ENCODE results near the gene MORN1. TPM values are rescaled to one million over a fixed set of nuclear protein-coding genes. Genes with fewer than 3 reads are reported as not detected.

Gene MORN1
- total and polyA plus RNA-seq, 2 experiments from 2014 or later = 4.8 to 11.1 TPM

DNA sequence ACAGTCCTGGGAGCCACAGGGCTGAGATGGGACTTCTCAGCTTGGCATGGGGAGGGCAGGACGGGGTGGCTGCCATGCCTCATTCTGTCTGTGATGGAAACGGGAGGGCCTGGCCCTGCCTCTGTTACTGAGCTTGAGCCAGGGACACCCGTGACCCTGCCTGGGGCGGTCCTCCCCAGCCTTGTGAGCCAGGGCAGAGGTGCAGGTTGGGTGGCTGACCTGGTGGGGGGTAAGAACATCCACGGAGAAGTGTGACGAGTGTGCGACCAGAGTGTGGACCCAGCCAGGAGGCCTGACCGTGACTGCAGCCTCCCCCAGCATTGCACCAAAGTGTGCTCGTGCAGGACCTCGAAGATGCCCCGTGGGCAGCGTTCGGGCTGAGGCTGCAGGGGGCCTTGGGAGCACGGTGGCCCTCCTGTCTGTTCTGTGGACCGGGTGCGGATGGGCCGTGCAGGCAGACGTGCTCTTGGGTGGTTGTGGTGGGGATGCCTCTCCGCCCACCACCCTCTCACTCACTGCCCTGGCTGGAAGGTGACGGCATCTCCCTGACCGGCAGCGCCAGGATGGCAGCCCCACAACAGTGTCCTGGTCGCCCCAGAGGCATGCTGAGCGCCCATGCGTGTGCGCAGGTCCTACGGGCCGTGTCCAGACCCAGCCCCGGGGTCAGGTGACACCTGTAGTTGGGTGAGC, 117.8 kb downstream of the MORN1 start:
- Histone ChIP-seq H2AFZ (no peak overlapping the region), H3K27me3 (ENCODE audit: insufficient read depth) (no peaks in the 10 kb centered on the region), H4K20me1 (replicated peaks; ENCODE audit: insufficient read depth) (peaks cover 35% of the 10 kb centered on the region), H3K27ac (ENCODE audit: low read depth) (no peak overlapping the region), H3K4me3 (no peak overlapping the region), H3F3A (replicated peaks; ENCODE audit: low read depth) (0 out of 2 replicates have a peak, but pooled peaks cover 23% of the 10 kb centered on the region), H3K36me3 (ENCODE audit: insufficient read depth) (no peaks in the 10 kb centered on the region; the same call in 1 of the 2 replicates), H3K4me2 (no peak overlapping the region), H3K4me1 (ENCODE audit: insufficient read depth) (peaks cover 53% of the 10 kb centered on the region), H3K9me2 (ENCODE audit: insufficient read depth) (no peaks in the 10 kb centered on the region), H3K79me2 (replicated peaks; ENCODE audit: insufficient read depth) (peaks cover 96% of the 10 kb centered on the region)
- TF ChIP-seq, protein P1, sequence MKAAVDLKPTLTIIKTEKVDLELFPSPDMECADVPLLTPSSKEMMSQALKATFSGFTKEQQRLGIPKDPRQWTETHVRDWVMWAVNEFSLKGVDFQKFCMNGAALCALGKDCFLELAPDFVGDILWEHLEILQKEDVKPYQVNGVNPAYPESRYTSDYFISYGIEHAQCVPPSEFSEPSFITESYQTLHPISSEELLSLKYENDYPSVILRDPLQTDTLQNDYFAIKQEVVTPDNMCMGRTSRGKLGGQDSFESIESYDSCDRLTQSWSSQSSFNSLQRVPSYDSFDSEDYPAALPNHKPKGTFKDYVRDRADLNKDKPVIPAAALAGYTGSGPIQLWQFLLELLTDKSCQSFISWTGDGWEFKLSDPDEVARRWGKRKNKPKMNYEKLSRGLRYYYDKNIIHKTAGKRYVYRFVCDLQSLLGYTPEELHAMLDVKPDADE (IDR thresholded peaks at IDR 0.05) = no peak
- TF ChIP-seq, protein P2, sequence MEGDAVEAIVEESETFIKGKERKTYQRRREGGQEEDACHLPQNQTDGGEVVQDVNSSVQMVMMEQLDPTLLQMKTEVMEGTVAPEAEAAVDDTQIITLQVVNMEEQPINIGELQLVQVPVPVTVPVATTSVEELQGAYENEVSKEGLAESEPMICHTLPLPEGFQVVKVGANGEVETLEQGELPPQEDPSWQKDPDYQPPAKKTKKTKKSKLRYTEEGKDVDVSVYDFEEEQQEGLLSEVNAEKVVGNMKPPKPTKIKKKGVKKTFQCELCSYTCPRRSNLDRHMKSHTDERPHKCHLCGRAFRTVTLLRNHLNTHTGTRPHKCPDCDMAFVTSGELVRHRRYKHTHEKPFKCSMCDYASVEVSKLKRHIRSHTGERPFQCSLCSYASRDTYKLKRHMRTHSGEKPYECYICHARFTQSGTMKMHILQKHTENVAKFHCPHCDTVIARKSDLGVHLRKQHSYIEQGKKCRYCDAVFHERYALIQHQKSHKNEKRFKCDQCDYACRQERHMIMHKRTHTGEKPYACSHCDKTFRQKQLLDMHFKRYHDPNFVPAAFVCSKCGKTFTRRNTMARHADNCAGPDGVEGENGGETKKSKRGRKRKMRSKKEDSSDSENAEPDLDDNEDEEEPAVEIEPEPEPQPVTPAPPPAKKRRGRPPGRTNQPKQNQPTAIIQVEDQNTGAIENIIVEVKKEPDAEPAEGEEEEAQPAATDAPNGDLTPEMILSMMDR (conservative IDR thresholded peaks at IDR 0.05; ENCODE audit: low read depth in 2 of 2) = no peak
- TF ChIP-seq ZNF331 (CRISPR knock-in tag; IDR thresholded peaks at IDR 0.05; ENCODE audit: low read depth) (no peak), CREB1 (CRISPR knock-in tag; IDR thresholded peaks at IDR 0.05; ENCODE audit: low read depth) (no peak), POLR2AphosphoS5 (IDR thresholded peaks at IDR 0.05; ENCODE audit: low read depth) (no peak), JUNB (IDR thresholded peaks at IDR 0.05; ENCODE audit: unreplicated experiment) (no peak), EZH2 (IDR thresholded peaks at IDR 0.05; ENCODE audit: low read depth, unreplicated experiment) (no peak), EZH2phosphoT487 (IDR thresholded peaks at IDR 0.05; ENCODE audit: unreplicated experiment) (no peak), ZNF114 (CRISPR knock-in tag; IDR thresholded peaks at IDR 0.05) (no peak), STAT1 (IDR thresholded peaks at IDR 0.05; ENCODE audit: unreplicated experiment) (no peak), NANOG (IDR thresholded peaks at IDR 0.05; ENCODE audit: borderline replicate concordance) (no peak)
- TF ChIP-seq, protein P3, sequence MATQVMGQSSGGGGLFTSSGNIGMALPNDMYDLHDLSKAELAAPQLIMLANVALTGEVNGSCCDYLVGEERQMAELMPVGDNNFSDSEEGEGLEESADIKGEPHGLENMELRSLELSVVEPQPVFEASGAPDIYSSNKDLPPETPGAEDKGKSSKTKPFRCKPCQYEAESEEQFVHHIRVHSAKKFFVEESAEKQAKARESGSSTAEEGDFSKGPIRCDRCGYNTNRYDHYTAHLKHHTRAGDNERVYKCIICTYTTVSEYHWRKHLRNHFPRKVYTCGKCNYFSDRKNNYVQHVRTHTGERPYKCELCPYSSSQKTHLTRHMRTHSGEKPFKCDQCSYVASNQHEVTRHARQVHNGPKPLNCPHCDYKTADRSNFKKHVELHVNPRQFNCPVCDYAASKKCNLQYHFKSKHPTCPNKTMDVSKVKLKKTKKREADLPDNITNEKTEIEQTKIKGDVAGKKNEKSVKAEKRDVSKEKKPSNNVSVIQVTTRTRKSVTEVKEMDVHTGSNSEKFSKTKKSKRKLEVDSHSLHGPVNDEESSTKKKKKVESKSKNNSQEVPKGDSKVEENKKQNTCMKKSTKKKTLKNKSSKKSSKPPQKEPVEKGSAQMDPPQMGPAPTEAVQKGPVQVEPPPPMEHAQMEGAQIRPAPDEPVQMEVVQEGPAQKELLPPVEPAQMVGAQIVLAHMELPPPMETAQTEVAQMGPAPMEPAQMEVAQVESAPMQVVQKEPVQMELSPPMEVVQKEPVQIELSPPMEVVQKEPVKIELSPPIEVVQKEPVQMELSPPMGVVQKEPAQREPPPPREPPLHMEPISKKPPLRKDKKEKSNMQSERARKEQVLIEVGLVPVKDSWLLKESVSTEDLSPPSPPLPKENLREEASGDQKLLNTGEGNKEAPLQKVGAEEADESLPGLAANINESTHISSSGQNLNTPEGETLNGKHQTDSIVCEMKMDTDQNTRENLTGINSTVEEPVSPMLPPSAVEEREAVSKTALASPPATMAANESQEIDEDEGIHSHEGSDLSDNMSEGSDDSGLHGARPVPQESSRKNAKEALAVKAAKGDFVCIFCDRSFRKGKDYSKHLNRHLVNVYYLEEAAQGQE (IDR thresholded peaks at IDR 0.05; ENCODE audit: unreplicated experiment) = no peak
- TF ChIP-seq, protein P4, sequence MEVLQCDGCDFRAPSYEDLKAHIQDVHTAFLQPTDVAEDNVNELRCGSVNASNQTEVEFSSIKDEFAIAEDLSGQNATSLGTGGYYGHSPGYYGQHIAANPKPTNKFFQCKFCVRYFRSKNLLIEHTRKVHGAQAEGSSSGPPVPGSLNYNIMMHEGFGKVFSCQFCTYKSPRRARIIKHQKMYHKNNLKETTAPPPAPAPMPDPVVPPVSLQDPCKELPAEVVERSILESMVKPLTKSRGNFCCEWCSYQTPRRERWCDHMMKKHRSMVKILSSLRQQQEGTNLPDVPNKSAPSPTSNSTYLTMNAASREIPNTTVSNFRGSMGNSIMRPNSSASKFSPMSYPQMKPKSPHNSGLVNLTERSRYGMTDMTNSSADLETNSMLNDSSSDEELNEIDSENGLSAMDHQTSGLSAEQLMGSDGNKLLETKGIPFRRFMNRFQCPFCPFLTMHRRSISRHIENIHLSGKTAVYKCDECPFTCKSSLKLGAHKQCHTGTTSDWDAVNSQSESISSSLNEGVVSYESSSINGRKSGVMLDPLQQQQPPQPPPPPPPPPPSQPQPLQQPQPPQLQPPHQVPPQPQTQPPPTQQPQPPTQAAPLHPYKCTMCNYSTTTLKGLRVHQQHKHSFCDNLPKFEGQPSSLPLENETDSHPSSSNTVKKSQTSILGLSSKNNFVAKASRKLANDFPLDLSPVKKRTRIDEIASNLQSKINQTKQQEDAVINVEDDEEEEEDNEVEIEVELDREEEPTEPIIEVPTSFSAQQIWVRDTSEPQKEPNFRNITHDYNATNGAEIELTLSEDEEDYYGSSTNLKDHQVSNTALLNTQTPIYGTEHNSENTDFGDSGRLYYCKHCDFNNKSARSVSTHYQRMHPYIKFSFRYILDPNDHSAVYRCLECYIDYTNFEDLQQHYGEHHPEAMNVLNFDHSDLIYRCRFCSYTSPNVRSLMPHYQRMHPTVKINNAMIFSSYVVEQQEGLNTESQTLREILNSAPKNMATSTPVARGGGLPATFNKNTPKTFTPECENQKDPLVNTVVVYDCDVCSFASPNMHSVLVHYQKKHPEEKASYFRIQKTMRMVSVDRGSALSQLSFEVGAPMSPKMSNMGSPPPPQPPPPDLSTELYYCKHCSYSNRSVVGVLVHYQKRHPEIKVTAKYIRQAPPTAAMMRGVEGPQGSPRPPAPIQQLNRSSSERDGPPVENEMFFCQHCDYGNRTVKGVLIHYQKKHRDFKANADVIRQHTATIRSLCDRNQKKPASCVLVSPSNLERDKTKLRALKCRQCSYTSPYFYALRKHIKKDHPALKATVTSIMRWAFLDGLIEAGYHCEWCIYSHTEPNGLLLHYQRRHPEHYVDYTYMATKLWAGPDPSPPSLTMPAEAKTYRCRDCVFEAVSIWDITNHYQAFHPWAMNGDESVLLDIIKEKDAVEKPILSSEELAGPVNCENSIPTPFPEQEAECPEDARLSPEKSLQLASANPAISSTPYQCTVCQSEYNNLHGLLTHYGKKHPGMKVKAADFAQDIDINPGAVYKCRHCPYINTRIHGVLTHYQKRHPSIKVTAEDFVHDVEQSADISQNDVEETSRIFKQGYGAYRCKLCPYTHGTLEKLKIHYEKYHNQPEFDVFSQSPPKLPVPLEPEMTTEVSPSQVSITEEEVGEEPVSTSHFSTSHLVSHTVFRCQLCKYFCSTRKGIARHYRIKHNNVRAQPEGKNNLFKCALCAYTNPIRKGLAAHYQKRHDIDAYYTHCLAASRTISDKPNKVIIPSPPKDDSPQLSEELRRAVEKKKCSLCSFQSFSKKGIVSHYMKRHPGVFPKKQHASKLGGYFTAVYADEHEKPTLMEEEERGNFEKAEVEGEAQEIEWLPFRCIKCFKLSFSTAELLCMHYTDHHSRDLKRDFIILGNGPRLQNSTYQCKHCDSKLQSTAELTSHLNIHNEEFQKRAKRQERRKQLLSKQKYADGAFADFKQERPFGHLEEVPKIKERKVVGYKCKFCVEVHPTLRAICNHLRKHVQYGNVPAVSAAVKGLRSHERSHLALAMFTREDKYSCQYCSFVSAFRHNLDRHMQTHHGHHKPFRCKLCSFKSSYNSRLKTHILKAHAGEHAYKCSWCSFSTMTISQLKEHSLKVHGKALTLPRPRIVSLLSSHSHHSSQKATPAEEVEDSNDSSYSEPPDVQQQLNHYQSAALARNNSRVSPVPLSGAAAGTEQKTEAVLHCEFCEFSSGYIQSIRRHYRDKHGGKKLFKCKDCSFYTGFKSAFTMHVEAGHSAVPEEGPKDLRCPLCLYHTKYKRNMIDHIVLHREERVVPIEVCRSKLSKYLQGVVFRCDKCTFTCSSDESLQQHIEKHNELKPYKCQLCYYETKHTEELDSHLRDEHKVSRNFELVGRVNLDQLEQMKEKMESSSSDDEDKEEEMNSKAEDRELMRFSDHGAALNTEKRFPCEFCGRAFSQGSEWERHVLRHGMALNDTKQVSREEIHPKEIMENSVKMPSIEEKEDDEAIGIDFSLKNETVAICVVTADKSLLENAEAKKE (CRISPR knock-in tag; IDR thresholded peaks at IDR 0.05) = no peak
- DNase-seq (ENCODE audit: low spot score) (no peak), ATAC-seq (no peak)
- Mint-ChIP-seq H3K36me3 (ENCODE audit: low read depth) (peaks cover 17% of the 10 kb centered on the region), H3K4me3 (no peak overlapping the region), H3K9me3 (peaks cover 4% of the 10 kb centered on the region; the same call in 1 of the 3 replicates), H3K27ac (no peak overlapping the region), H3K4me1 (peaks cover 64% of the 10 kb centered on the region), H3K27me3 (ENCODE audit: insufficient read depth, low read depth, poor library complexity) (peaks cover 25% of the 10 kb centered on the region)

Data from GM23338 (cell line).